ENCODE results near the gene RNF130. TPM values are rescaled to one million over a fixed set of nuclear protein-coding genes. Genes with fewer than 3 reads are reported as not detected.

The RNF130 gene
- total RNA-seq, 1 donor from 2014 or later: 45.9 TPM

DNA sequence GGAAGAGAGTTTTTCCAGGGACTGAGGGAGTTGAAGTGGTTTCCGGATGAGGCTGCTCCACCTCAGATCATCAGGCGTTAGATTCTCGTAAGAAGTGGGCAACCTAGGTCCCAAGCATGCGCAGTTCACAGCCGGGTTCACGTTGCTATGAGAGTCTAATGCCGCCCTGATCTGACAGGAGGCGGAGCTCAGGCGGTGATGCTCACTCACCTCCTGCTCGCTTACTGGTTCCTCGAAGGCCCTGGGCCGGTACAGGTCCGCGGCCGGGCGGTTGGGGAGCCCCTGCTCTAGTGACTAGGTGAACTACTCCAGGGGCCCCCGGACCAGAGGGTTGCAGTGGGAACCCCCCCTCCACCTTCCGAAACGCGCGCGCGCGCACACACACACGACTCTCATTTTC is 997 bp upstream of the RNF130 start:
- Histone ChIP-seq H3K4me1 (peaks cover 42% of the 10 kb centered on the region), H3K27ac (replicated peaks) (peak overlapping the region; percentile 99), H3K9me3 (replicated peaks) (peaks cover 6% of the 10 kb centered on the region), H3K27me3 (ENCODE audit: low read depth) (peaks cover under 1% of the 10 kb centered on the region), H3K4me3 (peak overlapping the region; percentile 98), H3K36me3 (no peaks in the 10 kb centered on the region)
- intact Hi-C loops (cut with micrococcal nuclease): loop anchor here (10.0 kb wide), 1 partner anchor 88 kb away; no protein-coding TSS in a partner anchor
- TF ChIP-seq CTCF (IDR thresholded peaks at IDR 0.05; ENCODE audit: borderline replicate concordance): no peak
- DNase-seq: no peak

GRCh38 chr5:180072256-180072548 is 643 bp upstream of the RNF130 start:
- peak overlapping the region; percentile 99 for H3K27ac ChIP-seq (replicated peaks)
- TF ChIP-seq CTCF (IDR thresholded peaks at IDR 0.05; ENCODE audit: borderline replicate concordance): no peak
- peak overlapping the region; percentile 98 for H3K4me3 ChIP-seq
- H3K4me1 ChIP-seq: peaks cover 42% of the 10 kb centered on the region
- DNase-seq: no peak
- intact Hi-C loops (cut with micrococcal nuclease): loop anchor here (10.0 kb wide), 1 partner anchor 87 kb away; no protein-coding TSS in a partner anchor
- no peaks in the 10 kb centered on the region for H3K27me3 ChIP-seq (ENCODE audit: low read depth)
- peaks cover 6% of the 10 kb centered on the region for H3K9me3 ChIP-seq (replicated peaks)
- H3K36me3 ChIP-seq: no peaks in the 10 kb centered on the region

GRCh38 chr5:180070756-180071530 is 616 bp downstream of the RNF130 start:
- Histone ChIP-seq H3K27ac (replicated peaks) (peak overlapping the region; percentile 99), H3K36me3 (no peaks in the 10 kb centered on the region), H3K9me3 (replicated peaks) (peaks cover 6% of the 10 kb centered on the region), H3K27me3 (ENCODE audit: low read depth) (no peaks in the 10 kb centered on the region), H3K4me3 (peak overlapping the region; percentile 98), H3K4me1 (peaks cover 42% of the 10 kb centered on the region)
- no peak for TF ChIP-seq CTCF (IDR thresholded peaks at IDR 0.05; ENCODE audit: borderline replicate concordance)
- intact Hi-C loops (cut with micrococcal nuclease): loop anchor here (10.0 kb wide), 1 partner anchor 86 kb away; no protein-coding TSS in a partner anchor
- peak; percentile 40 for DNase-seq

GRCh38 chr5:180069589-180070247 is 1.8 kb downstream of the RNF130 start:
- Histone ChIP-seq H3K4me1 (peaks cover 42% of the 10 kb centered on the region), H3K4me3 (peak overlapping the region; percentile 98), H3K36me3 (no peaks in the 10 kb centered on the region), H3K27ac (replicated peaks) (peak overlapping the region; percentile 99), H3K27me3 (ENCODE audit: low read depth) (no peaks in the 10 kb centered on the region), H3K9me3 (replicated peaks) (peaks cover 6% of the 10 kb centered on the region)
- no peak for TF ChIP-seq CTCF (IDR thresholded peaks at IDR 0.05; ENCODE audit: borderline replicate concordance)
- intact Hi-C loops (cut with micrococcal nuclease): loop anchor here (10.0 kb wide), 1 partner anchor 85 kb away; no protein-coding TSS in a partner anchor
- no peak for DNase-seq

DNA sequence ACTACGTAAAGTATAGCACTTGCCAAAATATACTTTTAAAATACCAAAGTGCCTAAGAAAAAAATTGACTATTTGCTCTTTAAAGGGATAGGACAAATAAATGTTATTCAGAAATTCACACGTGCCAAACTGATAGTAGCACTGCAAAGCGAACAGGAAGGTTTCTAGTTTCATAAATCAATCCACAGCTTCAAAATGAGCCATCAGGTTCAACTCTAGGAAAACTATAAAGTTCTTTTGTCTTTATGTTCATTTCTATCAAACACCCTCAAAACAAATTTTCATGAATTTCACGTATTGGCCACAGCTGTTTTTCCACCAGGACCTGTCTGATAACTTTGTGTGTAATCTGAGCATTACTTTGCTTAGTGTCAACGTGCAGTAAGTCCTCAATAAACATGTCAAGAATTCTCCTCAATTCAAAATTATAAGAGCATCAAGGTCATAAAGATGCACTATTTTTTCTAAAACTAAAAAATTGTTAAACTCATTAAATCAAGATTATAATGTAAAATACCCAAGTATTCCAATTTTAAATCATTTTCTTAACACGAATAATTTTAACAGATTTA is 3.0 kb downstream of the RNF130 start:
- no peak for DNase-seq
- Histone ChIP-seq H3K27ac (replicated peaks) (no peak overlapping the region), H3K4me1 (peaks cover 42% of the 10 kb centered on the region), H3K4me3 (no peak overlapping the region), H3K36me3 (no peaks in the 10 kb centered on the region), H3K27me3 (ENCODE audit: low read depth) (no peaks in the 10 kb centered on the region), H3K9me3 (replicated peaks) (peaks cover 6% of the 10 kb centered on the region)
- intact Hi-C loops (cut with micrococcal nuclease): no loop called here
- TF ChIP-seq CTCF (IDR thresholded peaks at IDR 0.05; ENCODE audit: borderline replicate concordance): no peak
